Measurements from ENCODE around the gene CDC42SE1. TPM values are rescaled to one million over a fixed set of nuclear protein-coding genes. Genes with fewer than 3 reads are reported as not detected.

CDC42SE1 gene
- total and polyA plus RNA-seq, 9 of the 15 experiments (the other 6 are each of a cell fraction or from before 2014, with no cell fraction given), result 78.1 to 189 (median 114) TPM

GRCh38 chr1:151070474-151071276, 11.3 kb upstream of the CDC42SE1 start, which contains the start of gene GABPB2 (continued):
- TF ChIP-seq GTF2E2 (tag; IDR thresholded peaks at IDR 0.05) (peak; percentile 88), ZNF263 (CRISPR knock-in tag; IDR thresholded peaks at IDR 0.05; ENCODE audit: borderline replicate concordance) (peak; percentile 98), ATF1 (CRISPR knock-in tag; IDR thresholded peaks at IDR 0.05) (no peak; the same call in 1 of the 2 replicates), ATF1 (tag; IDR thresholded peaks at IDR 0.05) (peak; percentile 98), SIRT6 (IDR thresholded peaks at IDR 0.05; ENCODE audit: low read depth, low read length) (no peak), NONO (IDR thresholded peaks at IDR 0.05; ENCODE audit: low read depth in 2 of 2, low read length in 1 of 2) (peak in 1 of 2 experiments; percentile 72; a peak in 2 of 4 replicates), ZBTB34 (CRISPR knock-in tag; IDR thresholded peaks at IDR 0.05) (no peak), NCOA4 (IDR thresholded peaks at IDR 0.05; ENCODE audit: partially characterized antibody) (no peak), HMGXB4 (CRISPR knock-in tag; IDR thresholded peaks at IDR 0.05) (0 out of 2 replicates have a peak, but pooled peaks have one; percentile 76), POU5F1 (IDR thresholded peaks at IDR 0.05; ENCODE audit: borderline replicate concordance, low read depth, low read length, partially characterized antibody) (no peak), CHAMP1 (IDR thresholded peaks at IDR 0.05) (peak; percentile 94), SMARCC2 (IDR thresholded peaks at IDR 0.05; ENCODE audit: low read depth) (peak; percentile 26; the same call in 1 of the 2 replicates), ZBTB7A (IDR thresholded peaks at IDR 0.05; ENCODE audit: borderline replicate concordance, control insufficient read depth, low read depth, low read length) (peak; percentile 94; the same call in 1 of the 2 replicates), NCOA2 (IDR thresholded peaks at IDR 0.05; ENCODE audit: partially characterized antibody in 2 of 2) (no peak), HES1 (IDR thresholded peaks at IDR 0.05; ENCODE audit: low read depth) (no peak; the same call in 1 of the 2 replicates), DNMT1 (IDR thresholded peaks at IDR 0.05) (0 out of 2 replicates have a peak, but pooled peaks have one; percentile 60), NFATC3 (IDR thresholded peaks at IDR 0.05) (peak; percentile 93), ZNF561 (CRISPR knock-in tag; conservative IDR thresholded peaks at IDR 0.05) (no peak), OTX1 (CRISPR knock-in tag; IDR thresholded peaks at IDR 0.05) (0 out of 2 replicates have a peak, but pooled peaks have one; percentile 32), EP300 (IDR thresholded peaks at IDR 0.05; ENCODE audit: low read length) (no peak), ZSCAN29 (IDR thresholded peaks at IDR 0.05) (no peak)

Data from K562 (cell line).